Fibroblast of mammary gland (primary cell): ENCODE data around the gene TTC14.

Experiments
- DNase-seq: peaks from one replicate; pipeline ENCODE4 v3.0.0-alpha.2; 2010; ENCODE audit warnings: low read depth
- H3K4me3 ChIP-seq: 2 replicates; pipeline ENCODE4 v1.5.1; 2011; ENCODE audit warnings: low read depth, mild to moderate bottlenecking, low read length, moderate library complexity; ENCODE audit not compliant: control insufficient read depth
- CTCF ChIP-seq: conservative IDR thresholded peaks from 2 replicates; pipeline ENCODE4 v1.5.1; 2011; ENCODE audit warnings: low read depth, low read length, inconsistent platforms; ENCODE audit not compliant: control insufficient read depth, insufficient read depth

The TTC14 gene

GRCh38 chr3:180601688-180602666 is at the start of gene TTC14:
Gene TTC14 (plus strand): TSS chr3:180602163. CDS start chr3:180602262, 99 bp downstream.
- H3K4me3 ChIP-seq, result peak within 1 kb of the TSS; percentile 89
- DNase-seq, result peak; percentile 96
- TF ChIP-seq CTCF, result no peak

- no peak overlapping the region for H3K4me3 ChIP-seq
- DNase-seq, result no peak
- TF ChIP-seq CTCF, result no peak
Measured at GRCh38 chr3:180563406-180563805, 38.6 kb upstream of the TTC14 start.

- TF ChIP-seq CTCF, result no peak
- peak; percentile 8 for DNase-seq
- H3K4me3 ChIP-seq, result no peak overlapping the region
Measured at GRCh38 chr3:180564676-180565075, 37.3 kb upstream of the TTC14 start.

GRCh38 chr3:180570238-180570637 is 31.7 kb upstream of the TTC14 start:
- no peak for TF ChIP-seq CTCF
- no peak overlapping the region for H3K4me3 ChIP-seq
- no peak for DNase-seq

GRCh38 chr3:180571831-180572598 is 29.9 kb upstream of the TTC14 start:
- no peak overlapping the region for H3K4me3 ChIP-seq
- TF ChIP-seq CTCF, result no peak
- no peak for DNase-seq

GRCh38 chr3:180575571-180575970 is 26.4 kb upstream of the TTC14 start:
- no peak for TF ChIP-seq CTCF
- no peak overlapping the region for H3K4me3 ChIP-seq
- DNase-seq, result no peak
